Measurements from ENCODE around the gene GPC5. TPM values are rescaled to one million over a fixed set of nuclear protein-coding genes. Genes with fewer than 3 reads are reported as not detected.

GPC5 gene
- total and polyA plus RNA-seq, 2 experiments from 2014 or later = 0.32 TPM; not detected in 1

DNA sequence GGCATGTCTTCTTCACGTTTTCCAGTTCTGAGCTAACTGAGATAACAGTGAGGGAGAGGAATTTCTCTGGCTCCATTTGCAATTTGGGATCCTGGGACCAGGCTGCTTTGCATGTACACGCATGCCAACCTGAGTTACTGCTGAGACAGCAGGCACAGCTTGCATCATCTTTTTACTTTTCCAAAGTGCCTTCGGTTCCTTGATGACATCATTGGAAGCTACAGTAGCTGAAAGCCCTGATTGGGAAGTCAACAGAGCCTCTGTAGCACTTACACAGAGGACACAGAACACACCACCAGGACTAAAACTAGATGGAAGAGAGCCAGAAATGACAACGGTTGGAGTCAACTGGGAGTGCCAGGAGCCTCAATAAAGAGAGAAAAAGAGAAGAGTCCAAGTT is 1429.1 kb downstream of the GPC5 start:
- no peak overlapping the region for H3K27ac ChIP-seq
- no peaks in the 10 kb centered on the region for H3K27me3 ChIP-seq (replicated peaks; ENCODE audit: insufficient read depth)
- no peaks in the 10 kb centered on the region for H3K9me2 ChIP-seq (ENCODE audit: insufficient read depth)
- 15 to 21% methylated on average over 4 of the region's 4 CpGs for WGBS, 2 experiments (ENCODE audit: low coverage in 1 of 2, low lambda C conversion rate in 2 of 2, missing lambda C conversion rate in 2 of 2)
- no peak overlapping the region for H3K4me2 ChIP-seq (ENCODE audit: unreplicated experiment)
- no peak overlapping the region for H2AFZ ChIP-seq
- H3K9me3 ChIP-seq (ENCODE audit: low read depth) = no peaks in the 10 kb centered on the region
- no peak overlapping the region for H3K9ac ChIP-seq
- no peaks in the 10 kb centered on the region for H4K20me1 ChIP-seq (ENCODE audit: insufficient read depth)
- H3K4me1 ChIP-seq (ENCODE audit: insufficient read depth) = no peaks in the 10 kb centered on the region
- no peaks in the 10 kb centered on the region for H3F3A ChIP-seq (ENCODE audit: insufficient read depth)
- no peak for DNase-seq
- H3K36me3 ChIP-seq (ENCODE audit: low read depth) = no peaks in the 10 kb centered on the region
- H3K79me2 ChIP-seq (ENCODE audit: insufficient read depth) = no peaks in the 10 kb centered on the region
- in situ Hi-C loops (cut with MboI) = no loop called here
- TF ChIP-seq EZH2 (IDR thresholded peaks at IDR 0.05; ENCODE audit: insufficient read depth, poor library complexity, severe bottlenecking) (no peak), EZH2phosphoT487 (IDR thresholded peaks at IDR 0.05; ENCODE audit: insufficient read depth, low read depth) (no peak)
- H3K4me3 ChIP-seq = no peak overlapping the region

- no peaks in the 10 kb centered on the region for H3K9me2 ChIP-seq (ENCODE audit: insufficient read depth)
- TF ChIP-seq EZH2 (IDR thresholded peaks at IDR 0.05; ENCODE audit: insufficient read depth, poor library complexity, severe bottlenecking) (no peak), EZH2phosphoT487 (IDR thresholded peaks at IDR 0.05; ENCODE audit: insufficient read depth, low read depth) (no peak)
- H2AFZ ChIP-seq = no peak overlapping the region
- H3K9ac ChIP-seq = no peak overlapping the region
- H4K20me1 ChIP-seq (ENCODE audit: insufficient read depth) = no peaks in the 10 kb centered on the region
- no peaks in the 10 kb centered on the region for H3K9me3 ChIP-seq (ENCODE audit: low read depth)
- H3K4me3 ChIP-seq = no peak overlapping the region
- no peaks in the 10 kb centered on the region for H3K4me1 ChIP-seq (ENCODE audit: insufficient read depth)
- no peak for DNase-seq
- H3K4me2 ChIP-seq (ENCODE audit: unreplicated experiment) = no peak overlapping the region
- H3F3A ChIP-seq (ENCODE audit: insufficient read depth) = no peaks in the 10 kb centered on the region
- no peak overlapping the region for H3K27ac ChIP-seq
- in situ Hi-C loops (cut with MboI) = no loop called here
- no peaks in the 10 kb centered on the region for H3K79me2 ChIP-seq (ENCODE audit: insufficient read depth)
- H3K36me3 ChIP-seq (ENCODE audit: low read depth) = no peaks in the 10 kb centered on the region
- H3K27me3 ChIP-seq (replicated peaks; ENCODE audit: insufficient read depth) = no peaks in the 10 kb centered on the region
- 1 to 2% methylated on average over 3 of the region's 3 CpGs for WGBS, 2 experiments (ENCODE audit: low coverage in 1 of 2, low lambda C conversion rate in 2 of 2, missing lambda C conversion rate in 2 of 2)
Measured at GRCh38 chr13:92829930-92830329, 1431.5 kb downstream of the GPC5 start.

GRCh38 chr13:92830821-92831220 is 1432.4 kb downstream of the GPC5 start:
- no peak overlapping the region for H3K27ac ChIP-seq
- H4K20me1 ChIP-seq (ENCODE audit: insufficient read depth) = no peaks in the 10 kb centered on the region
- no peak overlapping the region for H3K4me3 ChIP-seq
- H3K9me2 ChIP-seq (ENCODE audit: insufficient read depth) = no peaks in the 10 kb centered on the region
- no peaks in the 10 kb centered on the region for H3F3A ChIP-seq (ENCODE audit: insufficient read depth)
- no peaks in the 10 kb centered on the region for H3K4me1 ChIP-seq (ENCODE audit: insufficient read depth)
- H3K79me2 ChIP-seq (ENCODE audit: insufficient read depth) = no peaks in the 10 kb centered on the region
- WGBS, 2 experiments (ENCODE audit: low coverage in 1 of 2, low lambda C conversion rate in 2 of 2, missing lambda C conversion rate in 2 of 2) = 1 to 6% methylated on average over 3 of the region's 3 CpGs
- H3K4me2 ChIP-seq (ENCODE audit: unreplicated experiment) = no peak overlapping the region
- no peaks in the 10 kb centered on the region for H3K27me3 ChIP-seq (replicated peaks; ENCODE audit: insufficient read depth)
- no peaks in the 10 kb centered on the region for H3K9me3 ChIP-seq (ENCODE audit: low read depth)
- no peak for TF ChIP-seq EZH2phosphoT487 (IDR thresholded peaks at IDR 0.05; ENCODE audit: insufficient read depth, low read depth)
- TF ChIP-seq EZH2 (IDR thresholded peaks at IDR 0.05; ENCODE audit: insufficient read depth, poor library complexity, severe bottlenecking) = no peak
- in situ Hi-C loops (cut with MboI) = no loop called here
- no peaks in the 10 kb centered on the region for H3K36me3 ChIP-seq (ENCODE audit: low read depth)
- no peak for DNase-seq
- no peak overlapping the region for H3K9ac ChIP-seq
- H2AFZ ChIP-seq = no peak overlapping the region

- no peaks in the 10 kb centered on the region for H3K79me2 ChIP-seq (ENCODE audit: insufficient read depth)
- DNase-seq = no peak
- WGBS, 2 experiments (ENCODE audit: low coverage in 1 of 2, low lambda C conversion rate in 2 of 2, missing lambda C conversion rate in 2 of 2) = 48 to 57% methylated on average over 1 of the region's 1 CpG
- H4K20me1 ChIP-seq (ENCODE audit: insufficient read depth) = no peaks in the 10 kb centered on the region
- H3K9ac ChIP-seq = no peak overlapping the region
- no peaks in the 10 kb centered on the region for H3K36me3 ChIP-seq (ENCODE audit: low read depth)
- TF ChIP-seq EZH2 (IDR thresholded peaks at IDR 0.05; ENCODE audit: insufficient read depth, poor library complexity, severe bottlenecking) = no peak
- TF ChIP-seq EZH2phosphoT487 (IDR thresholded peaks at IDR 0.05; ENCODE audit: insufficient read depth, low read depth) = no peak
- in situ Hi-C loops (cut with MboI) = no loop called here
- no peaks in the 10 kb centered on the region for H3K4me1 ChIP-seq (ENCODE audit: insufficient read depth)
- no peak overlapping the region for H3K4me2 ChIP-seq (ENCODE audit: unreplicated experiment)
- no peak overlapping the region for H3K27ac ChIP-seq
- H3K9me2 ChIP-seq (ENCODE audit: insufficient read depth) = no peaks in the 10 kb centered on the region
- no peak overlapping the region for H2AFZ ChIP-seq
- peaks cover 5% of the 10 kb centered on the region; the same call in 1 of the 2 replicates for H3K27me3 ChIP-seq (replicated peaks; ENCODE audit: insufficient read depth)
- H3K4me3 ChIP-seq = no peak overlapping the region
- H3F3A ChIP-seq (ENCODE audit: insufficient read depth) = no peaks in the 10 kb centered on the region
- H3K9me3 ChIP-seq (ENCODE audit: low read depth) = no peaks in the 10 kb centered on the region
Measured at GRCh38 chr13:92833071-92833470, 1434.7 kb downstream of the GPC5 start.

- H3K9ac ChIP-seq = no peak overlapping the region
- peaks cover 4% of the 10 kb centered on the region; the same call in 1 of the 2 replicates for H3K4me1 ChIP-seq (ENCODE audit: insufficient read depth)
- H3K79me2 ChIP-seq (ENCODE audit: insufficient read depth) = no peaks in the 10 kb centered on the region
- no peak overlapping the region for H3K27ac ChIP-seq
- no peaks in the 10 kb centered on the region for H3K9me2 ChIP-seq (ENCODE audit: insufficient read depth)
- H4K20me1 ChIP-seq (ENCODE audit: insufficient read depth) = no peaks in the 10 kb centered on the region
- H3K27me3 ChIP-seq (replicated peaks; ENCODE audit: insufficient read depth) = peaks cover 5% of the 10 kb centered on the region; the same call in 1 of the 2 replicates
- no peak overlapping the region for H3K4me3 ChIP-seq
- H3F3A ChIP-seq (ENCODE audit: insufficient read depth) = peaks cover 3% of the 10 kb centered on the region; the same call in 1 of the 2 replicates
- TF ChIP-seq EZH2phosphoT487 (IDR thresholded peaks at IDR 0.05; ENCODE audit: insufficient read depth, low read depth) (no peak), EZH2 (IDR thresholded peaks at IDR 0.05; ENCODE audit: insufficient read depth, poor library complexity, severe bottlenecking) (no peak)
- no peak overlapping the region for H2AFZ ChIP-seq
- no peaks in the 10 kb centered on the region for H3K9me3 ChIP-seq (ENCODE audit: low read depth)
- DNase-seq = no peak
- H3K36me3 ChIP-seq (ENCODE audit: low read depth) = no peaks in the 10 kb centered on the region
- H3K4me2 ChIP-seq (ENCODE audit: unreplicated experiment) = no peak overlapping the region
- in situ Hi-C loops (cut with MboI) = no loop called here
Measured at GRCh38 chr13:92836171-92836570, 1437.8 kb downstream of the GPC5 start.

Data from GM23248 (cell line).